ENCODE measurements around the gene ARMC2. TPM values are rescaled to one million over a fixed set of nuclear protein-coding genes. Genes with fewer than 3 reads are reported as not detected.

ARMC2 gene
- total and polyA plus RNA-seq, 2 donors (not counting 3 experiments of a cell fraction or from before 2014, with no cell fraction given): 1.7 to 3.7 TPM

GRCh38 chr6:108831104-108831503 is 17.1 kb upstream of the ARMC2 start:
- H3K36me3 ChIP-seq (ENCODE audit: control insufficient read depth in 2 of 2, extremely low read depth in 1 of 2, insufficient read depth in 2 of 2, low read length in 2 of 2): no peaks in the 10 kb centered on the region
- no peak for TF ChIP-seq MAX (IDR thresholded peaks at IDR 0.05; ENCODE audit: insufficient read depth, insufficient read length)
- no peak for TF ChIP-seq GATA2 (IDR thresholded peaks at IDR 0.05; ENCODE audit: insufficient read depth, insufficient read length, low read depth, low read length)
- TF ChIP-seq FOS (IDR thresholded peaks at IDR 0.05; ENCODE audit: borderline replicate concordance, insufficient read depth, low read length): no peak
- TF ChIP-seq, protein P1, sequence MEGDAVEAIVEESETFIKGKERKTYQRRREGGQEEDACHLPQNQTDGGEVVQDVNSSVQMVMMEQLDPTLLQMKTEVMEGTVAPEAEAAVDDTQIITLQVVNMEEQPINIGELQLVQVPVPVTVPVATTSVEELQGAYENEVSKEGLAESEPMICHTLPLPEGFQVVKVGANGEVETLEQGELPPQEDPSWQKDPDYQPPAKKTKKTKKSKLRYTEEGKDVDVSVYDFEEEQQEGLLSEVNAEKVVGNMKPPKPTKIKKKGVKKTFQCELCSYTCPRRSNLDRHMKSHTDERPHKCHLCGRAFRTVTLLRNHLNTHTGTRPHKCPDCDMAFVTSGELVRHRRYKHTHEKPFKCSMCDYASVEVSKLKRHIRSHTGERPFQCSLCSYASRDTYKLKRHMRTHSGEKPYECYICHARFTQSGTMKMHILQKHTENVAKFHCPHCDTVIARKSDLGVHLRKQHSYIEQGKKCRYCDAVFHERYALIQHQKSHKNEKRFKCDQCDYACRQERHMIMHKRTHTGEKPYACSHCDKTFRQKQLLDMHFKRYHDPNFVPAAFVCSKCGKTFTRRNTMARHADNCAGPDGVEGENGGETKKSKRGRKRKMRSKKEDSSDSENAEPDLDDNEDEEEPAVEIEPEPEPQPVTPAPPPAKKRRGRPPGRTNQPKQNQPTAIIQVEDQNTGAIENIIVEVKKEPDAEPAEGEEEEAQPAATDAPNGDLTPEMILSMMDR (IDR thresholded peaks at IDR 0.05; ENCODE audit: extremely low read depth in 1 of 2, insufficient read depth in 1 of 2, low read depth in 1 of 2, low read length in 2 of 2): no peak
- no peak for TF ChIP-seq MYC (IDR thresholded peaks at IDR 0.05; ENCODE audit: low read depth, low read length)
- no peak for TF ChIP-seq EZH2 (IDR thresholded peaks at IDR 0.05; ENCODE audit: borderline replicate concordance, low read depth, low read length, severe bottlenecking)
- no peaks in the 10 kb centered on the region for H3K79me2 ChIP-seq (ENCODE audit: control insufficient read depth, insufficient read depth, low read length)
- dilution Hi-C loops (cut with MboI; ENCODE audit: extremely low pct_ligation_motif_present, low sequenced_read_pairs): no loop called here
- H2AFZ ChIP-seq (ENCODE audit: low read depth, low read length): no peak overlapping the region
- no peaks in the 10 kb centered on the region for H4K20me1 ChIP-seq (replicated peaks; ENCODE audit: control insufficient read depth, extremely low read depth, insufficient read depth, low read length)
- H3K4me3 ChIP-seq (replicated peaks in 1 of 3; ENCODE audit: insufficient read depth in 1 of 3, low read depth in 1 of 3, low read length in 3 of 3): no peak overlapping the region
- no peaks in the 10 kb centered on the region for H3K4me1 ChIP-seq (ENCODE audit: control insufficient read depth, extremely low read depth, insufficient read depth, low read length)
- BruUV-seq (replicated peaks): no TSS peak
- no peaks in the 10 kb centered on the region for H3K9me1 ChIP-seq (replicated peaks; ENCODE audit: control insufficient read depth, extremely low read depth, insufficient read depth, low read length)
- H3K9ac ChIP-seq (replicated peaks; ENCODE audit: extremely low read depth, insufficient read depth, low read length): no peak overlapping the region
- CTCF ChIA-PET: interaction anchor here (1.1 to 1.2 kb wide), 2 partner anchors 62 to 289 kb away, joined by 4 to 5 read pairs; no protein-coding TSS in a partner anchor
- POLR2A ChIA-PET: no interaction called here
- H3K27me3 ChIP-seq (ENCODE audit: control insufficient read depth in 2 of 2, insufficient read depth in 2 of 2, low read length in 2 of 2): peaks cover 2% of the 10 kb centered on the region in 2 experiments
- FAIRE-seq: no peak
- no peak overlapping the region for H3K4me2 ChIP-seq (ENCODE audit: insufficient read depth, low read length)
- no peak overlapping the region for H3K27ac ChIP-seq (ENCODE audit: insufficient read depth, low read depth, low read length)
- no peaks in the 10 kb centered on the region for H3K9me3 ChIP-seq (replicated peaks; ENCODE audit: control insufficient read depth, insufficient read depth, low read length)
- DNase-seq (ENCODE audit: low read depth, low spot score): no peak
- intact Hi-C loops (cut with micrococcal nuclease): no loop called here
